ENCODE data around the gene TNNC2.
"Not testable (repeated sequence)": the region's sequence is repeated elsewhere in the genome, so short reads cannot be mapped to it uniquely, and the experiment has no call there.

Gene TNNC2

GRCh38 chr20:45818239-45818638 lies 8.9 kb downstream of the TNNC2 start:
- DNase-seq = no peak

GRCh38 chr20:45817376-45818194 lies 9.5 kb downstream of the TNNC2 start:
- no peak for DNase-seq

GRCh38 chr20:45816951-45817350 lies 10.2 kb downstream of the TNNC2 start:
- DNase-seq = no peak

- no peak for DNase-seq
These were observed 12.8 kb downstream of the TNNC2 start for GRCh38 chr20:45814314-45814713.

GRCh38 chr20:45813489-45813888 lies 13.6 kb downstream of the TNNC2 start:
- no peak for DNase-seq

GRCh38 chr20:45813006-45813340 lies 14.1 kb downstream of the TNNC2 start:
- DNase-seq = no peak

- DNase-seq = peak; percentile 98
These were observed 14.7 kb downstream of the TNNC2 start, which contains the start of gene UBE2C for GRCh38 chr20:45812157-45813005. UBE2C (plus strand) TSS chr20:45812644; CDS start chr20:45812696, 52 bp downstream.

GRCh38 chr20:45810191-45810970 lies 16.7 kb downstream of the TNNC2 start:
- no peak for DNase-seq

GRCh38 chr20:45801851-45802250 lies 25.3 kb downstream of the TNNC2 start:
- DNase-seq = no peak

- DNase-seq = peak; percentile 73
These were observed 28.0 kb downstream of the TNNC2 start for GRCh38 chr20:45798935-45799642.

- DNase-seq = not testable (repeated sequence)
These were observed 29.2 kb downstream of the TNNC2 start for GRCh38 chr20:45797955-45798354.

- DNase-seq = not testable (repeated sequence)
These were observed 29.6 kb downstream of the TNNC2 start for GRCh38 chr20:45797510-45797909.

- DNase-seq = no peak
These were observed 30.6 kb downstream of the TNNC2 start for GRCh38 chr20:45796337-45797065.

- DNase-seq = peak; percentile 24
These were observed 34.6 kb downstream of the TNNC2 start for GRCh38 chr20:45792317-45793118.

GRCh38 chr20:45788351-45788750 lies 38.8 kb downstream of the TNNC2 start:
- DNase-seq = no peak

- no peak for DNase-seq
These were observed 43.3 kb downstream of the TNNC2 start for GRCh38 chr20:45783656-45784294.

- DNase-seq = no peak
These were observed 44.2 kb downstream of the TNNC2 start for GRCh38 chr20:45782890-45783289.

GRCh38 chr20:45781391-45781931 lies 45.7 kb downstream of the TNNC2 start:
- no peak for DNase-seq

- no peak for DNase-seq
These were observed 47.0 kb downstream of the TNNC2 start for GRCh38 chr20:45780159-45780558.

Measured in CD4-positive, alpha-beta T cell treated with Interleukin-21 for 1 hour (primary cell).